ENCODE measurements around the gene ATG9A. TPM values are rescaled to one million over a fixed set of nuclear protein-coding genes. Genes with fewer than 3 reads are reported as not detected.

Gene ATG9A
- total and polyA plus RNA-seq, 2 donors (not counting 3 experiments of a cell fraction or from before 2014, with no cell fraction given), result 65.5 to 95.0 TPM

DNA sequence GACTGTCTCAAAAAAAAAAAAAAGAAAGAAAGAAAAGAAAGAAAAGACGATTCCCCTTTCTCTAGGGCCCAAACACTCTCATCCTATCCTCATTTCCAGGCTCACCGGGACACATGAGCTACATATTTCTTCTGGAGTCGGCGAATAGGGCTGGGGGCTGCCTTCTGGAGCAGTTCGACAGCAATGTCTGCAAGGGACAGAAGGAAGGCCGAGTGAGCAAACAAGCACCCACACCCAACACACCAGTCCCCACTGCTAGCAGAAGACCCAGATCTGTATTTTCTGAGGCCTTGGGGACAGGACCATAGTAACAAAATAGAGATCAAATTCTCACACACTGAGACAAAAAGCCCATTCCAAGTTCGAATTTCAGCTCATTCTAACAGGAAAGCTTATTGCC, 54.0 kb downstream of the ATG9A start:
- Histone ChIP-seq H3K4me3 (replicated peaks in 1 of 3; ENCODE audit: insufficient read depth in 1 of 3, low read depth in 1 of 3, low read length in 3 of 3) (peak overlapping the region in 1 of 3 experiments; percentile 81), H2AFZ (ENCODE audit: low read depth, low read length) (no peak overlapping the region), H3K4me2 (ENCODE audit: insufficient read depth, low read length) (peak overlapping the region; percentile 95), H3K9me1 (replicated peaks; ENCODE audit: control insufficient read depth, extremely low read depth, insufficient read depth, low read length) (no peaks in the 10 kb centered on the region), H3K9me3 (replicated peaks; ENCODE audit: control insufficient read depth, insufficient read depth, low read length) (no peaks in the 10 kb centered on the region), H3K27ac (ENCODE audit: insufficient read depth, low read depth, low read length) (no peak overlapping the region), H3K79me2 (ENCODE audit: control insufficient read depth, insufficient read depth, low read length) (peaks cover 22% of the 10 kb centered on the region), H4K20me1 (replicated peaks; ENCODE audit: control insufficient read depth, extremely low read depth, insufficient read depth, low read length) (peaks cover 3% of the 10 kb centered on the region), H3K27me3 (ENCODE audit: control insufficient read depth in 2 of 2, insufficient read depth in 2 of 2, low read length in 2 of 2) (no peaks in the 10 kb centered on the region), H3K4me1 (ENCODE audit: control insufficient read depth, extremely low read depth, insufficient read depth, low read length) (peaks cover 18% of the 10 kb centered on the region), H3K36me3 (ENCODE audit: control insufficient read depth in 2 of 2, extremely low read depth in 1 of 2, insufficient read depth in 2 of 2, low read length in 2 of 2) (peaks cover 4 to 22% of the 10 kb centered on the region in 2 experiments), H3K9ac (replicated peaks; ENCODE audit: extremely low read depth, insufficient read depth, low read length) (no peak overlapping the region)
- DNase-seq (ENCODE audit: low read depth, low spot score) (no peak), FAIRE-seq (no peak)
- CTCF ChIA-PET, result interaction anchor here (1.2 to 3.4 kb wide), 7 partner anchors 21 to 120 kb away, joined by 3 to 18 read pairs (median 9); partner anchors contain the start of genes ANKZF1, ATG9A, DNAJB2 and ZFAND2B
- no TSS peak for BruUV-seq (replicated peaks)
- POLR2A ChIA-PET, result interaction anchor here (0.6 to 1.2 kb wide), 2 partner anchors 54 to 62 kb away, joined by 3 to 5 read pairs; partner anchors contain the start of genes ANKZF1 and ATG9A
- dilution Hi-C loops (cut with MboI; ENCODE audit: extremely low pct_ligation_motif_present, low sequenced_read_pairs) (no loop called here), intact Hi-C loops (cut with micrococcal nuclease) (loop anchor here (5.0 kb wide), 1 partner anchor 608 kb away; the partner anchor contains the start of genes CNOT9 and USP37)
- no peak for TF ChIP-seq MYC (IDR thresholded peaks at IDR 0.05; ENCODE audit: low read depth, low read length)
- no peak for TF ChIP-seq POLR2A (IDR thresholded peaks at IDR 0.05; ENCODE audit: low read depth, low read length)
- TF ChIP-seq, protein P1, sequence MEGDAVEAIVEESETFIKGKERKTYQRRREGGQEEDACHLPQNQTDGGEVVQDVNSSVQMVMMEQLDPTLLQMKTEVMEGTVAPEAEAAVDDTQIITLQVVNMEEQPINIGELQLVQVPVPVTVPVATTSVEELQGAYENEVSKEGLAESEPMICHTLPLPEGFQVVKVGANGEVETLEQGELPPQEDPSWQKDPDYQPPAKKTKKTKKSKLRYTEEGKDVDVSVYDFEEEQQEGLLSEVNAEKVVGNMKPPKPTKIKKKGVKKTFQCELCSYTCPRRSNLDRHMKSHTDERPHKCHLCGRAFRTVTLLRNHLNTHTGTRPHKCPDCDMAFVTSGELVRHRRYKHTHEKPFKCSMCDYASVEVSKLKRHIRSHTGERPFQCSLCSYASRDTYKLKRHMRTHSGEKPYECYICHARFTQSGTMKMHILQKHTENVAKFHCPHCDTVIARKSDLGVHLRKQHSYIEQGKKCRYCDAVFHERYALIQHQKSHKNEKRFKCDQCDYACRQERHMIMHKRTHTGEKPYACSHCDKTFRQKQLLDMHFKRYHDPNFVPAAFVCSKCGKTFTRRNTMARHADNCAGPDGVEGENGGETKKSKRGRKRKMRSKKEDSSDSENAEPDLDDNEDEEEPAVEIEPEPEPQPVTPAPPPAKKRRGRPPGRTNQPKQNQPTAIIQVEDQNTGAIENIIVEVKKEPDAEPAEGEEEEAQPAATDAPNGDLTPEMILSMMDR (IDR thresholded peaks at IDR 0.05; ENCODE audit: extremely low read depth in 1 of 2, insufficient read depth in 1 of 2, low read depth in 1 of 2, low read length in 2 of 2), result no peak
- no peak for TF ChIP-seq GATA2 (IDR thresholded peaks at IDR 0.05; ENCODE audit: insufficient read depth, insufficient read length, low read depth, low read length)
- TF ChIP-seq FOS (IDR thresholded peaks at IDR 0.05; ENCODE audit: borderline replicate concordance, insufficient read depth, low read length), result no peak
- TF ChIP-seq EZH2 (IDR thresholded peaks at IDR 0.05; ENCODE audit: borderline replicate concordance, low read depth, low read length, severe bottlenecking), result no peak
- TF ChIP-seq, protein P2, sequence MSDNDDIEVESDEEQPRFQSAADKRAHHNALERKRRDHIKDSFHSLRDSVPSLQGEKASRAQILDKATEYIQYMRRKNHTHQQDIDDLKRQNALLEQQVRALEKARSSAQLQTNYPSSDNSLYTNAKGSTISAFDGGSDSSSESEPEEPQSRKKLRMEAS (IDR thresholded peaks at IDR 0.05; ENCODE audit: insufficient read depth, insufficient read length), result no peak
- TF ChIP-seq JUN (IDR thresholded peaks at IDR 0.05; ENCODE audit: borderline replicate concordance, insufficient read depth, insufficient read length, low read depth), result no peak
- TF ChIP-seq POLR2AphosphoS5 (IDR thresholded peaks at IDR 0.05; ENCODE audit: insufficient read depth, low read depth, low read length), result no peak

Data from endothelial cell of umbilical vein (primary cell).